GM23248 (cell line): ENCODE results near the gene FLOT2.

Source experiments
- EZH2 ChIP-seq: fragments of 200-600 bp; sonication (generic); IDR thresholded peaks from 2 replicates; pipeline ENCODE4 v1.6.1; 2018; ENCODE audit warnings: antibody characterized with exemption, mild to moderate bottlenecking; ENCODE audit not compliant: insufficient read depth, poor library complexity, severe bottlenecking
- EZH2phosphoT487 ChIP-seq: fragments of 200-600 bp; sonication (generic); IDR thresholded peaks from 2 replicates; pipeline ENCODE4 v1.6.1; 2018; ENCODE audit warnings: antibody characterized with exemption, moderate library complexity, mild to moderate bottlenecking, low read depth; ENCODE audit not compliant: insufficient read depth

GRCh38 chr17:28863953-28864352, 33.6 kb downstream of the FLOT2 start:
- no peak for TF ChIP-seq EZH2
- no peak for TF ChIP-seq EZH2phosphoT487
